Peyer's patch (tissue), 4 donors: ENCODE data around the gene RAB11FIP4.

Experiments used
- POLR2A ChIP-seq, 2 donors: fragments of 450-650 bp; IDR thresholded peaks; one replicate each; pipeline ENCODE4 v1.5.1; 2017; ENCODE audit warnings: antibody characterized with exemption in 2 of 2, mild to moderate bottlenecking in 2 of 2, moderate library complexity in 2 of 2
- TF ChIP-seq, protein P1 (sequence below), 6 experiments: fragments of 450-650 bp in 4 of 6; fragments of 200-600 bp in 2 of 6; sonication (generic) in 1 of 6; IDR thresholded peaks; one replicate each; pipeline ENCODE4 v1.5.1; 2017 to 2019; ENCODE audit warnings: antibody characterized with exemption in 6 of 6, mild to moderate bottlenecking in 3 of 6, moderate library complexity in 1 of 6

DNA sequence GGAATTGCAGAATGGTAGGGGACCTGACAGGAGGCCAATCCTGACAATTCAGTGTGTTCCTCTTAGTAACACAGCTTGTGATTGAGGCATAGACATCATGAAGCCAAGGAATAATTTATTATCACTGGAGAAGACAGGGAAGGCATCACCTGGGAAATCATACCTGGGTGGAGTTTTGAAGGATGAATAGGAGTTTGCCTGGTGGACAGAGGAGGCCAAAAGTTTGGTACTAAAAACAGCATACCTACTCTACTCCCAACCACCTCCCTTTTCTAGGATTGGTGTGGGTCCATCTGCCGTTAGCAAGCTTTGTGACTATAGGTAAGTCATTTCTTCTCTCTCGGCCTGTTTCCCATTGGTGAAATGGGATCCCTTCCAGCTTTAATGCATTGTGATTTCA, 88.0 kb downstream of the RAB11FIP4 start:
- TF ChIP-seq, protein P1, sequence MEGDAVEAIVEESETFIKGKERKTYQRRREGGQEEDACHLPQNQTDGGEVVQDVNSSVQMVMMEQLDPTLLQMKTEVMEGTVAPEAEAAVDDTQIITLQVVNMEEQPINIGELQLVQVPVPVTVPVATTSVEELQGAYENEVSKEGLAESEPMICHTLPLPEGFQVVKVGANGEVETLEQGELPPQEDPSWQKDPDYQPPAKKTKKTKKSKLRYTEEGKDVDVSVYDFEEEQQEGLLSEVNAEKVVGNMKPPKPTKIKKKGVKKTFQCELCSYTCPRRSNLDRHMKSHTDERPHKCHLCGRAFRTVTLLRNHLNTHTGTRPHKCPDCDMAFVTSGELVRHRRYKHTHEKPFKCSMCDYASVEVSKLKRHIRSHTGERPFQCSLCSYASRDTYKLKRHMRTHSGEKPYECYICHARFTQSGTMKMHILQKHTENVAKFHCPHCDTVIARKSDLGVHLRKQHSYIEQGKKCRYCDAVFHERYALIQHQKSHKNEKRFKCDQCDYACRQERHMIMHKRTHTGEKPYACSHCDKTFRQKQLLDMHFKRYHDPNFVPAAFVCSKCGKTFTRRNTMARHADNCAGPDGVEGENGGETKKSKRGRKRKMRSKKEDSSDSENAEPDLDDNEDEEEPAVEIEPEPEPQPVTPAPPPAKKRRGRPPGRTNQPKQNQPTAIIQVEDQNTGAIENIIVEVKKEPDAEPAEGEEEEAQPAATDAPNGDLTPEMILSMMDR (IDR thresholded peaks at IDR 0.05): no peak
- TF ChIP-seq POLR2A (IDR thresholded peaks at IDR 0.05): no peak
